PC-9 (cell line): Measurements from ENCODE around the gene FCMR. TPM values are rescaled to one million over a fixed set of nuclear protein-coding genes. Genes with fewer than 3 reads are reported as not detected.
A peak's percentile ranks its signal among the peaks of the same experiment; 100 is the strongest.

Source experiments
- BruUV-seq: library from RNA; stranded (reverse); fragments of 400-500 nt; replicated peaks from 2 replicates; lab custom pipeline; 2021; lab: Mats Ljungman, UMichigan
- CTCF ChIA-PET: fragments of 300-600 bp; sonication (Branson Sonifier 250); formaldehyde crosslinking; loops from one replicate; lab custom pipeline; 2022; ENCODE audit warnings: antibody characterized with exemption; lab: Charles Lee
- POLR2A ChIA-PET: fragments of 300-600 bp; sonication (Branson Sonifier 250); formaldehyde crosslinking; loops from one replicate; lab custom pipeline; 2022; ENCODE audit warnings: antibody characterized with exemption; ENCODE audit not compliant: unreplicated experiment; lab: Charles Lee
- DNase-seq, 2 experiments: peaks; one replicate each; pipeline versions ENCODE4 v3.0.0 to v3.0.0-alpha.2; 2015 to 2022; ENCODE audit warnings: mixed read lengths in 1 of 2
- H2AFZ ChIP-seq: fragments of 200-600 bp; sonication (generic); 2 replicates; pipeline ENCODE4 v1.8.1; 2017; ENCODE audit warnings: antibody characterized with exemption
- H3F3A ChIP-seq: fragments of 200-600 bp; sonication (generic); 2 replicates; pipeline ENCODE4 v1.8.1; 2017; ENCODE audit warnings: antibody characterized with exemption, mild to moderate bottlenecking, low read depth; ENCODE audit not compliant: insufficient read depth
- H3K27ac ChIP-seq: fragments of 200-600 bp; sonication (generic); 2 replicates; pipeline ENCODE4 v1.6.1; 2016; ENCODE audit warnings: mixed run types
- H3K27me3 ChIP-seq: fragments of 200-600 bp; sonication (generic); 2 replicates; pipeline ENCODE4 v1.6.1; 2016; ENCODE audit warnings: low read depth, mixed run types; ENCODE audit not compliant: insufficient read depth
- H3K36me3 ChIP-seq: fragments of 200-600 bp; sonication (generic); 2 replicates; pipeline ENCODE4 v1.6.1; 2016; ENCODE audit warnings: low read depth, mixed run types
- H3K4me1 ChIP-seq: fragments of 200-600 bp; sonication (generic); replicated peaks from 2 replicates; pipeline ENCODE4 v1.6.1; 2016; ENCODE audit warnings: mixed run types; ENCODE audit not compliant: insufficient read depth
- H3K4me2 ChIP-seq: fragments of 200-600 bp; sonication (generic); 2 replicates; pipeline ENCODE4 v1.6.1; 2017; ENCODE audit warnings: mixed run types
- H3K4me3 ChIP-seq: fragments of 200-600 bp; sonication (generic); 2 replicates; pipeline ENCODE4 v1.6.1; 2016; ENCODE audit warnings: mixed run types
- H3K79me2 ChIP-seq: fragments of 200-600 bp; sonication (generic); 2 replicates; pipeline ENCODE4 v1.6.1; 2017; ENCODE audit warnings: low read depth, mixed run types
- H3K9me2 ChIP-seq: fragments of 200-600 bp; sonication (generic); 2 replicates; pipeline ENCODE4 v1.8.1; 2017; ENCODE audit warnings: mild to moderate bottlenecking; ENCODE audit not compliant: insufficient read depth
- H3K9me3 ChIP-seq: fragments of 200-600 bp; sonication (generic); 2 replicates; pipeline ENCODE4 v1.8.1; 2016; ENCODE audit warnings: low read depth; ENCODE audit not compliant: insufficient read depth
- H4K20me1 ChIP-seq: fragments of 200-600 bp; sonication (generic); 2 replicates; pipeline ENCODE4 v1.8.1; 2017; ENCODE audit not compliant: insufficient read depth
- CTCF ChIP-seq: fragments of 200-600 bp; sonication (generic); conservative IDR thresholded peaks from 2 replicates; pipeline ENCODE4 v1.6.1; 2017; ENCODE audit warnings: mixed run types, antibody characterized with exemption, mild to moderate bottlenecking, moderate library complexity
- EZH2 ChIP-seq: fragments of 200-600 bp; sonication (generic); IDR thresholded peaks from 2 replicates; pipeline ENCODE4 v1.8.0; 2017; ENCODE audit warnings: antibody characterized with exemption, low read depth
- intact Hi-C: fragments of 100-400 bp; cut with micrococcal nuclease; formaldehyde crosslinking; loops from one replicate; pipeline ENCODE4 v1.10.0; 2022; ENCODE audit not compliant: unreplicated experiment
- total RNA-seq: library from RNA; stranded (reverse); gene quantifications from 2 replicates; pipeline ENCODE4 v1.2.3, GENCODE V29; 2021

Gene FCMR
- total RNA-seq, 1 experiment from 2014 or later, result 1.2 TPM

- H3K27me3 ChIP-seq, result no peaks in the 10 kb centered on the region
- no peak overlapping the region for H3K27ac ChIP-seq
- peak overlapping the region; percentile 77 for H2AFZ ChIP-seq
- BruUV-seq, result TSS peak; percentile 46
- peak overlapping the region; percentile 58 for H3K4me3 ChIP-seq
- intact Hi-C loops, result no loop called here
- TF ChIP-seq CTCF (no peak; the same call in 1 of the 2 replicates), EZH2 (no peak)
- ChIA-PET CTCF (interaction anchor here (0.6 to 1.8 kb wide), 12 partner anchors 10 to 298 kb away, joined by 3 to 10 read pairs (median 4); partner anchors contain the start of genes EIF2D and PFKFB2), POLR2A (interaction anchor here (0.6 to 0.8 kb wide), 4 partner anchors 116 to 440 kb away, joined by 3 to 5 read pairs (median 4); partner anchors contain the start of gene C1orf116)
- no peaks in the 10 kb centered on the region for H3K9me3 ChIP-seq
- peak overlapping the region; percentile 71 for H3K4me2 ChIP-seq
- peak; percentile 70 to 86 for DNase-seq
- H3K9me2 ChIP-seq, result no peaks in the 10 kb centered on the region
- no peaks in the 10 kb centered on the region for H4K20me1 ChIP-seq
- H3K36me3 ChIP-seq, result no peaks in the 10 kb centered on the region
- peaks cover 23% of the 10 kb centered on the region for H3K4me1 ChIP-seq
- no peaks in the 10 kb centered on the region for H3K79me2 ChIP-seq
- H3F3A ChIP-seq, result peaks cover 32% of the 10 kb centered on the region; the same call in 1 of the 2 replicates
These were observed 12.4 kb downstream of the FCMR start for GRCh38 chr1:206909161-206909882.

- Histone ChIP-seq H3F3A (peaks cover 33% of the 10 kb centered on the region; the same call in 1 of the 2 replicates), H3K4me3 (no peak overlapping the region), H3K27ac (no peak overlapping the region), H3K9me3 (no peaks in the 10 kb centered on the region), H3K27me3 (no peaks in the 10 kb centered on the region), H2AFZ (no peak overlapping the region), H3K4me1 (peaks cover 23% of the 10 kb centered on the region), H3K79me2 (no peaks in the 10 kb centered on the region), H3K4me2 (no peak overlapping the region), H4K20me1 (no peaks in the 10 kb centered on the region), H3K36me3 (no peaks in the 10 kb centered on the region), H3K9me2 (no peaks in the 10 kb centered on the region)
- intact Hi-C loops, result no loop called here
- ChIA-PET CTCF (no interaction called here), POLR2A (no interaction called here)
- no peak for DNase-seq
- no peak for TF ChIP-seq CTCF
- TF ChIP-seq EZH2, result no peak
- no TSS peak for BruUV-seq
These were observed 13.7 kb downstream of the FCMR start for GRCh38 chr1:206908038-206908437.

- Histone ChIP-seq H3K4me1 (peaks cover 23% of the 10 kb centered on the region), H3K27me3 (no peaks in the 10 kb centered on the region), H2AFZ (no peak overlapping the region), H3K27ac (no peak overlapping the region), H3K4me2 (no peak overlapping the region), H3K36me3 (no peaks in the 10 kb centered on the region), H3K4me3 (no peak overlapping the region), H4K20me1 (no peaks in the 10 kb centered on the region), H3F3A (peaks cover 33% of the 10 kb centered on the region; the same call in 1 of the 2 replicates), H3K79me2 (no peaks in the 10 kb centered on the region), H3K9me2 (no peaks in the 10 kb centered on the region), H3K9me3 (no peaks in the 10 kb centered on the region)
- TF ChIP-seq CTCF (peak; percentile 35; the same call in 1 of the 2 replicates), EZH2 (no peak)
- no TSS peak for BruUV-seq
- no peak for DNase-seq
- ChIA-PET POLR2A (no interaction called here), CTCF (no interaction called here)
- intact Hi-C loops, result no loop called here
These were observed 14.3 kb downstream of the FCMR start for GRCh38 chr1:206907304-206907991.
